CD14-positive monocyte (primary cell): Measurements from ENCODE around the gene MIOX. TPM values are rescaled to one million over a fixed set of nuclear protein-coding genes. Genes with fewer than 3 reads are reported as not detected.

ENCODE experiments used
- DNase-seq, 3 donors: peaks; one replicate each; pipeline ENCODE4 v3.0.0-alpha.2; 2011 to 2022
- H2AFZ ChIP-seq: 2 replicates; pipeline ENCODE4 v1.6.0; 2012; ENCODE audit warnings: mild to moderate bottlenecking, low read depth, low read length, inconsistent platforms; ENCODE audit not compliant: insufficient read depth, poor library complexity, severe bottlenecking
- H3K27ac ChIP-seq, 2 donors: 1 replicate in 1 of 2; 2 replicates in 1 of 2; pipeline ENCODE4 v1.5.1; 2012 to 2013; ENCODE audit warnings: low read length in 2 of 2, control low read depth in 1 of 2, inconsistent platforms in 1 of 2, low read depth in 1 of 2, mild to moderate bottlenecking in 1 of 2
- H3K27me3 ChIP-seq, 2 donors: one replicate each; pipeline versions ENCODE4 v1.6.0 to v1.6.1; 2011 to 2013; ENCODE audit warnings: low read length in 2 of 2; ENCODE audit not compliant: control insufficient read depth in 2 of 2, insufficient read depth in 2 of 2
- H3K36me3 ChIP-seq, 2 donors: replicated peaks in 1 of 2; 1 replicate in 1 of 2; 2 replicates in 1 of 2; pipeline versions ENCODE4 v1.5.1 to v1.6.1; 2012 to 2013; ENCODE audit warnings: low read length in 2 of 2, control low read depth in 1 of 2, inconsistent platforms in 1 of 2, mild to moderate bottlenecking in 1 of 2; ENCODE audit not compliant: insufficient read depth in 2 of 2, control insufficient read depth in 1 of 2
- H3K4me1 ChIP-seq, 2 donors: 1 replicate in 1 of 2; 2 replicates in 1 of 2; pipeline versions ENCODE4 v1.5.1 to v1.6.1; 2012 to 2013; ENCODE audit warnings: low read length in 2 of 2, control low read depth in 1 of 2, inconsistent platforms in 1 of 2, mild to moderate bottlenecking in 1 of 2, moderate library complexity in 1 of 2; ENCODE audit not compliant: insufficient read depth in 2 of 2, control insufficient read depth in 1 of 2
- H3K4me2 ChIP-seq: replicated peaks from 2 replicates; pipeline ENCODE3; 2012; ENCODE audit warnings: low read length, moderate library complexity, mild to moderate bottlenecking; ENCODE audit not compliant: poor library complexity, severe bottlenecking; ENCODE audit errors: extremely low read depth
- H3K4me3 ChIP-seq, 3 experiments: fragments of 200-600 bp in 1 of 3; sonication (generic) in 1 of 3; replicated peaks in 1 of 3; 1 replicate in 2 of 3; 2 replicates in 1 of 3; pipeline ENCODE4 v1.5.1; 2011 to 2013; ENCODE audit warnings: low read length in 3 of 3, mild to moderate bottlenecking in 3 of 3, control low read depth in 2 of 3, low read depth in 2 of 3, inconsistent platforms in 1 of 3, moderate library complexity in 1 of 3
- H3K79me2 ChIP-seq: 2 replicates; pipeline ENCODE4 v1.6.0; 2012; ENCODE audit warnings: mild to moderate bottlenecking, control low read depth, inconsistent platforms, low read length, moderate library complexity; ENCODE audit not compliant: insufficient read depth
- H3K9ac ChIP-seq: 2 replicates; pipeline ENCODE4 v1.6.0; 2017; ENCODE audit warnings: low read length, mild to moderate bottlenecking; ENCODE audit not compliant: insufficient read depth, poor library complexity, severe bottlenecking
- H3K9me3 ChIP-seq, 2 donors: replicated peaks in 1 of 2; 1 replicate in 1 of 2; 2 replicates in 1 of 2; pipeline versions ENCODE4 v1.5.1 to v1.6.1; 2012 to 2013; ENCODE audit warnings: low read length in 2 of 2, control low read depth in 1 of 2; ENCODE audit not compliant: control insufficient read depth in 1 of 2, insufficient read depth in 1 of 2
- H4K20me1 ChIP-seq: 2 replicates; pipeline ENCODE4 v1.6.0; 2012; ENCODE audit warnings: mild to moderate bottlenecking, low read length, control low read depth, moderate library complexity; ENCODE audit not compliant: insufficient read depth
- H3K27ac Mint-ChIP-seq, 7 donors: one replicate each; pipeline ENCODE4 v1.8.0; 2020; ENCODE audit warnings: mild to moderate bottlenecking in 7 of 7, mixed read lengths in 7 of 7, moderate library complexity in 6 of 7, inconsistent platforms in 2 of 7
- H3K27me3 Mint-ChIP-seq, 3 donors: one replicate each; pipeline ENCODE4 v1.8.0; 2021 to 2022; ENCODE audit warnings: low read depth in 3 of 3, mild to moderate bottlenecking in 3 of 3, mixed read lengths in 3 of 3, moderate library complexity in 3 of 3, inconsistent platforms in 1 of 3
- H3K36me3 Mint-ChIP-seq, 2 donors: one replicate each; pipeline ENCODE4 v1.8.0; 2020; ENCODE audit warnings: mixed read lengths in 2 of 2, inconsistent platforms in 1 of 2, mild to moderate bottlenecking in 1 of 2
- H3K4me1 Mint-ChIP-seq: one replicate; pipeline ENCODE4 v1.8.0; 2020; ENCODE audit warnings: mild to moderate bottlenecking, mixed read lengths
- H3K4me3 Mint-ChIP-seq, 2 donors: one replicate each; pipeline ENCODE4 v1.8.0; 2020; ENCODE audit warnings: mild to moderate bottlenecking in 2 of 2, mixed read lengths in 2 of 2, moderate library complexity in 1 of 2
- H3K9me3 Mint-ChIP-seq, 7 donors: one replicate each; pipeline ENCODE4 v1.8.0; 2020 to 2022; ENCODE audit warnings: mixed read lengths in 7 of 7, mild to moderate bottlenecking in 6 of 7, moderate library complexity in 6 of 7, inconsistent platforms in 2 of 7
- WGBS: methylation state at CpG from one replicate; pipeline ENCODE4 v1.1.5; 2013; ENCODE audit warnings: missing lambda C conversion rate; ENCODE audit not compliant: insufficient coverage; 5-methylcytosine and 5-hydroxymethylcytosine counted together
- intact Hi-C, 2 donors: fragments of 100-400 bp; cut with micrococcal nuclease; formaldehyde crosslinking; loops; one replicate each; pipeline versions ENCODE4 v1.15.0 to v1.15.1; 2023
- polyA plus RNA-seq, 3 donors: library from polyadenylated mRNA; depleted of rRNA in 1 of 3; unstranded in 2 of 3; stranded (reverse) in 1 of 3; fragments of 300-500 nt in 2 of 3; fragments of >200 nt in 1 of 3; fragmentation: Illumina TruSeq in 2 of 3; gene quantifications; 1 replicate in 2 of 3; 2 replicates in 1 of 3; pipeline ENCODE4 v1.2.3, GENCODE V29; 2012 to 2021
- TF ChIP-seq, protein P1 (sequence below): fragments of 200-600 bp; IDR thresholded peaks from one replicate; pipeline ENCODE4 v1.8.0; 2022; ENCODE audit warnings: antibody characterized with exemption, mild to moderate bottlenecking

MIOX gene
- polyA plus RNA-seq, 3 donors: not detected

DNA sequence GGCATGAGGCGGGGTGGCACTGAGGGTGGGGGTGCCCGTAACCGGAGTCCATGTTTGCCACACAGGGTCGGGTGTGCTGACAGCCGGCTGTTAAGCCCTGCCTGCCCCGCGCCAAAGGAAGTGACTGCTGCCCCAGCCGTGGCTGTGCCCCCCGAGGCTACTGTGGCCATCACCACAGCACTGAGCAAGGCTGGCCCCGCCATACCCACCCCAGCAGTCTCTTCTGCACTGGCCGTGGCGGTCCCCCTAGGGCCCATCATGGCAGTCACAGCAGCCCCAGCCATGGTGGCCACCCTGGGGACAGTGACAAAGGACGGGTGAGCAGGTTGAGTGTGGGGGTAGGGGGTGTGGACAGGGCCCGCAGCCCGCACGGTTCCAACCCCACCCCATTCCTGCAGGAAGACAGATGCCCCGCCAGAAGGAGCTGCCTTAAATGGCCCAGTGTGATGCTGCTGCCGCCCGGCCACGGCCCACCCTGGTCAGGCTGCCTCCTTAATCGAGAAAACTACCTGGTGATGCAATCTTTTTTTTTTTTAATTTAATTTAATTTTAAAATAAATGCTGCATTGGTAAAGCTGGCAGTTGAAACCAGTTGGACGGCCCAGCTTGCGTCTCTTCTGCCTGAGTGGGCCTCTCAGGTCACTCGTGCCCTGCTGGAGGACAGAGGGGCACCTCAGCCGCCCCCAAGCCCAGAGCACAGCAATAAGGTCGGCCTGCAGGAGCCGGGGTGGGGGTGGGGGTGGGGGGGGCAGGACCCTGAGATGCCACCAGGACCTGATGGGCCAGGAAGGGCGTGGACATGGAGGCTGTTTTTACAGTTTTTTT is 42.6 kb upstream of the MIOX start:
- Mint-ChIP-seq H3K27me3 (no peaks in the 10 kb centered on the region), H3K36me3 (peaks cover 43 to 76% of the 10 kb centered on the region in 2 donors), H3K4me1 (peaks cover 2% of the 10 kb centered on the region), H3K9me3 (no peaks in the 10 kb centered on the region), H3K4me3 (no peak overlapping the region), H3K27ac (no peak overlapping the region)
- no peak overlapping the region for H3K4me2 ChIP-seq
- DNase-seq: no peak
- H3K9ac ChIP-seq: no peak overlapping the region
- peaks cover 72 to 88% of the 10 kb centered on the region in 2 donors for H3K36me3 ChIP-seq
- no peak overlapping the region for H2AFZ ChIP-seq
- intact Hi-C loops: no loop called here
- H3K27me3 ChIP-seq: no peaks in the 10 kb centered on the region
- no peaks in the 10 kb centered on the region for H3K4me1 ChIP-seq
- TF ChIP-seq, protein P1, sequence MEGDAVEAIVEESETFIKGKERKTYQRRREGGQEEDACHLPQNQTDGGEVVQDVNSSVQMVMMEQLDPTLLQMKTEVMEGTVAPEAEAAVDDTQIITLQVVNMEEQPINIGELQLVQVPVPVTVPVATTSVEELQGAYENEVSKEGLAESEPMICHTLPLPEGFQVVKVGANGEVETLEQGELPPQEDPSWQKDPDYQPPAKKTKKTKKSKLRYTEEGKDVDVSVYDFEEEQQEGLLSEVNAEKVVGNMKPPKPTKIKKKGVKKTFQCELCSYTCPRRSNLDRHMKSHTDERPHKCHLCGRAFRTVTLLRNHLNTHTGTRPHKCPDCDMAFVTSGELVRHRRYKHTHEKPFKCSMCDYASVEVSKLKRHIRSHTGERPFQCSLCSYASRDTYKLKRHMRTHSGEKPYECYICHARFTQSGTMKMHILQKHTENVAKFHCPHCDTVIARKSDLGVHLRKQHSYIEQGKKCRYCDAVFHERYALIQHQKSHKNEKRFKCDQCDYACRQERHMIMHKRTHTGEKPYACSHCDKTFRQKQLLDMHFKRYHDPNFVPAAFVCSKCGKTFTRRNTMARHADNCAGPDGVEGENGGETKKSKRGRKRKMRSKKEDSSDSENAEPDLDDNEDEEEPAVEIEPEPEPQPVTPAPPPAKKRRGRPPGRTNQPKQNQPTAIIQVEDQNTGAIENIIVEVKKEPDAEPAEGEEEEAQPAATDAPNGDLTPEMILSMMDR: no peak
- WGBS: 86% methylated on average over 15 of the region's 28 CpGs
- no peak overlapping the region for H3K4me3 ChIP-seq
- peaks cover 57% of the 10 kb centered on the region for H4K20me1 ChIP-seq
- no peaks in the 10 kb centered on the region for H3K79me2 ChIP-seq
- H3K9me3 ChIP-seq: no peaks in the 10 kb centered on the region
- no peak overlapping the region for H3K27ac ChIP-seq

DNA sequence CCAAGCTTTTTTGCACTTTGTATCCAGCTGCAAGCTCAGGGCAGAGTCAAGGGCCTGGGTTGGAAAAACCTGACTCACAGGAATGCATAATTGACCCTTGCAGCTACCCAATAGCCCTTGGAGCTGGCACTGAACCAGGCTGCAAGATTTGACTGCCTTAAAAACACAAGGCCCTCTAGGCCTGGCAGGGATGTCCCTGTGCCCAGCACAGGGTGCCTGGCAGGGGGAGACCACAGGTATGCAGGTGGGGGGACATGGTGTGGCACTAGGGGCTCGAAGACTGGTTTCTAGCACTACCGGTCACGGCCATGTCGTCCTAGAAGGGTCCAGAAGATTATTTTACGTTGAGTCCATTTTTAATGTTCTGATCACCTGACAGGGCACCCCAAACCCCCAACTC is 42.0 kb upstream of the MIOX start:
- H3K36me3 ChIP-seq: peaks cover 69 to 87% of the 10 kb centered on the region in 2 donors
- H3K9me3 ChIP-seq: no peaks in the 10 kb centered on the region
- peaks cover 51% of the 10 kb centered on the region for H4K20me1 ChIP-seq
- Mint-ChIP-seq H3K27ac (peak overlapping the region in 2 of 7 donors; percentile 13 to 32), H3K4me1 (peaks cover 3% of the 10 kb centered on the region), H3K27me3 (peaks cover 0 to 3% (median 0%) of the 10 kb centered on the region in 3 donors), H3K36me3 (peaks cover 45 to 75% of the 10 kb centered on the region in 2 donors), H3K9me3 (no peaks in the 10 kb centered on the region), H3K4me3 (no peak overlapping the region)
- no peaks in the 10 kb centered on the region for H3K27me3 ChIP-seq
- no peaks in the 10 kb centered on the region for H3K4me1 ChIP-seq
- intact Hi-C loops: no loop called here
- H3K79me2 ChIP-seq: no peaks in the 10 kb centered on the region
- no peak overlapping the region for H3K4me3 ChIP-seq
- no peak overlapping the region for H3K4me2 ChIP-seq
- 100% methylated on average over 1 of the region's 5 CpGs for WGBS
- H3K27ac ChIP-seq: no peak overlapping the region
- DNase-seq: no peak
- no peak overlapping the region for H3K9ac ChIP-seq
- no peak overlapping the region for H2AFZ ChIP-seq
- TF ChIP-seq, protein P1: no peak
